Omental fat pad (tissue), 4 donors: ENCODE data around the gene FAF2. TPM values are rescaled to one million over a fixed set of nuclear protein-coding genes. Genes with fewer than 3 reads are reported as not detected.
"Not testable (repeated sequence)": the region's sequence is repeated elsewhere in the genome, so short reads cannot be mapped to it uniquely, and the experiment has no call there.

Experiments
- ATAC-seq: fragments of 150-250 bp; one replicate; pipeline ENCODE4 v1.9.1; 2016; ENCODE audit warnings: mild to moderate bottlenecking, moderate library complexity; ENCODE audit not compliant: low FRiP score
- DNase-seq: peaks from one replicate; pipeline ENCODE4 v3.0.0-alpha.2; 2019; ENCODE audit warnings: low spot score
- total RNA-seq, 4 donors: library from RNA; depleted of rRNA; stranded (reverse); fragments of >200 nt; gene quantifications; one replicate each; pipeline ENCODE4 v1.1.0, GENCODE V29; 2016
- TF ChIP-seq, protein P1 (sequence below), 3 donors: fragments of 450-650 bp; IDR thresholded peaks; one replicate each; pipeline ENCODE4 v1.5.1; 2016 to 2017; ENCODE audit warnings: antibody characterized with exemption in 3 of 3, mild to moderate bottlenecking in 3 of 3, moderate library complexity in 2 of 3

FAF2 gene
- total RNA-seq, 4 donors from 2014 or later = 27.6 to 31.1 (median 27.8) TPM

DNA sequence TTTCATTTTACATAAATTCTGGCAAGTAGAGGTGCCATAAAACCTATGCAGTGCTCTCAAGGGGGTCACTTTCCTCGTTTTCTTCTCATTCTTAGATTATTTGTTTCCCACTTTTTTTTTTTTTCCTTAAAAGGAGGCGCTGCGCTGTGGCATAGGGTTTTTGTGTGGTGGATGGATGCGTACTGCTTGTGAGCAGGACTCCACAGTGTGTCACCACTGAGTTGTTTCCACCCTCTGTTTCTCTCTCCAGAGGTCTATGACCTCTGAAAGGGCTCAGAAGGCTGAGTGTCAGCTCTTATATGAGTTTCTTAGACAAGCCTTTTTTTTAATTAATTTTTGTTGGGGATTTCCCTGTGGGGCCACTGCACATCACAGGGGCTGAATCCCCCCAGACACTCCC, 18.2 kb upstream of the FAF2 start:
- TF ChIP-seq, protein P1, sequence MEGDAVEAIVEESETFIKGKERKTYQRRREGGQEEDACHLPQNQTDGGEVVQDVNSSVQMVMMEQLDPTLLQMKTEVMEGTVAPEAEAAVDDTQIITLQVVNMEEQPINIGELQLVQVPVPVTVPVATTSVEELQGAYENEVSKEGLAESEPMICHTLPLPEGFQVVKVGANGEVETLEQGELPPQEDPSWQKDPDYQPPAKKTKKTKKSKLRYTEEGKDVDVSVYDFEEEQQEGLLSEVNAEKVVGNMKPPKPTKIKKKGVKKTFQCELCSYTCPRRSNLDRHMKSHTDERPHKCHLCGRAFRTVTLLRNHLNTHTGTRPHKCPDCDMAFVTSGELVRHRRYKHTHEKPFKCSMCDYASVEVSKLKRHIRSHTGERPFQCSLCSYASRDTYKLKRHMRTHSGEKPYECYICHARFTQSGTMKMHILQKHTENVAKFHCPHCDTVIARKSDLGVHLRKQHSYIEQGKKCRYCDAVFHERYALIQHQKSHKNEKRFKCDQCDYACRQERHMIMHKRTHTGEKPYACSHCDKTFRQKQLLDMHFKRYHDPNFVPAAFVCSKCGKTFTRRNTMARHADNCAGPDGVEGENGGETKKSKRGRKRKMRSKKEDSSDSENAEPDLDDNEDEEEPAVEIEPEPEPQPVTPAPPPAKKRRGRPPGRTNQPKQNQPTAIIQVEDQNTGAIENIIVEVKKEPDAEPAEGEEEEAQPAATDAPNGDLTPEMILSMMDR (IDR thresholded peaks at IDR 0.05) = no peak
- no peak for DNase-seq
- no peak for ATAC-seq

DNA sequence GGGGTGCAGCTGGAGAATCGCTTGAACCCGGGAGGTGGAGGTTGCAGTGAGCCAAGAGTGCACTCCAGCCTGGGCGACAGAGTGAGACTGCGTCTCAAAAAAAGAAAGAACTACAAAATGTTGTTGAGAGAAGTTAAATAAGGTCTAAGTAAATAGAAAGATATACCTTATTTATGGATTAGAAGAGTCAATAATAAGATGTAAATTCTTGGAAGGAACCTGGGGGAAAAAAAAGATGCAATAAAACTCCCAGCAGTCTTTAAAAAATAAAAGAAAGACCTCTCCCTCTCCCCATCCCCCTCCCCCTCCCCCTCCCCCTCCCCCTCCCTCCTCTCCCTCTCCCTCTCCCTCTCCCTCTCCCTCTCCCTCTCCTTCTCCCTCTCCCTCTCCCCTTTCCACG, 15.5 kb upstream of the FAF2 start:
- no peak for DNase-seq

DNA sequence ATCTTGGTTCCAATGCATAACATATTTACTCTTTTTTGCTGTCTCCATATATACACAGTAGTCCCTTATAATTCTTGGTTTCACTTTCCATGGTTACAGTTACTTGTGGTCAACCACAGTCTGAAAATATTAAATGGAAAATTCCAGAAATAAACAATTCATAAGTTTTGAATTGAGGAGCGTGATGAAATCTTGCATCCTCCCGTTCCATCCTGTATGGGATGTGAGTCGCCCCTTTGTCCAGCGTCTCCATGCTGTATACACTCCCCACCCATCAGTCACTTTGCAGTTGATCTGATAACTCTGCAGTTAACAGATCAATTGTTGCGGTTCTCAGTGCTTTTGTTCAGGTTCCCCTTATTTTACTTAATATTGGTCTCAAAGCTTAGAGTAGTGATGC, 11.5 kb upstream of the FAF2 start:
- no peak for ATAC-seq
- no peak for DNase-seq
- TF ChIP-seq, protein P1 (IDR thresholded peaks at IDR 0.05) = no peak

More for the DNA sequence above, 15.5 kb upstream of the FAF2 start:
- no peak for ATAC-seq
- TF ChIP-seq, protein P1 (IDR thresholded peaks at IDR 0.05) = no peak

DNA sequence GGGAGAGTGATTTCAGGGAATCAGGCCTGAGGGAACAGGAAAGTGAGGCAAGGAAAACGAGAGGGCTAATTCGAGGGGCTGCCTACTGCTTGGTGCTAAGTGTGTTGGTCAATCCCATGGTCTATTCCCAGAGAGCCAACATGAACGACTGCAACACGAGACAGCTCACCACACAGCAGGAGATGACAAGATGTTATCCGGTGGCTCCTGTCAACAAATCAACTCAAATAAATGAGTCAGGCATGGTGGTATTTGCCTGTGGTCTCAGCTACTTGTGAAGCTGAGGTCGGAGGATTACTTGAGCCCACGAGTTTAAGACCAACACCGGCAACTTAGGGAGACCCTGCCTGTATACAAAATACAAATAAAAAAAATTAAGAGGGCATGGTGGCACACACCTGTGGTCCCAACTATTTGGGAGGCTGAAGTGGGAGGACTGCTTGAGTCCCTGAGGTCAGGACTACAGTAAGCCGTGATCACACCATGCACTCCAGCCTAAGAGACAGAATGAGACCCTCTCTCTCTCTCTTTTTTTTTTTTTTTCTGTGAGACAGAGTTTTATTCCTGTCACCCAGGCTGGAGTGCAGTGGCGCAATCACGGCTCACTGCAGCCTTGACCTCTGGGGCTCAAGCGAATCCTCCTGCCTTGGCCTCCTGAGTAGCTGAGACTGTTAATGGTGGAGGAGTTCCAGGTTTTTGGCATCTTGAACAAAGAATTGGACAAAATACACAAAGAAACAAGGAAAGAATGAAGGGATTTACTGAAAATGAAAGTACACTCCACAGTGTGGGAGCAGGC, 9.0 kb upstream of the FAF2 start:
- ATAC-seq (no peak), DNase-seq (no peak)
- TF ChIP-seq, protein P1 (IDR thresholded peaks at IDR 0.05) = no peak

DNA sequence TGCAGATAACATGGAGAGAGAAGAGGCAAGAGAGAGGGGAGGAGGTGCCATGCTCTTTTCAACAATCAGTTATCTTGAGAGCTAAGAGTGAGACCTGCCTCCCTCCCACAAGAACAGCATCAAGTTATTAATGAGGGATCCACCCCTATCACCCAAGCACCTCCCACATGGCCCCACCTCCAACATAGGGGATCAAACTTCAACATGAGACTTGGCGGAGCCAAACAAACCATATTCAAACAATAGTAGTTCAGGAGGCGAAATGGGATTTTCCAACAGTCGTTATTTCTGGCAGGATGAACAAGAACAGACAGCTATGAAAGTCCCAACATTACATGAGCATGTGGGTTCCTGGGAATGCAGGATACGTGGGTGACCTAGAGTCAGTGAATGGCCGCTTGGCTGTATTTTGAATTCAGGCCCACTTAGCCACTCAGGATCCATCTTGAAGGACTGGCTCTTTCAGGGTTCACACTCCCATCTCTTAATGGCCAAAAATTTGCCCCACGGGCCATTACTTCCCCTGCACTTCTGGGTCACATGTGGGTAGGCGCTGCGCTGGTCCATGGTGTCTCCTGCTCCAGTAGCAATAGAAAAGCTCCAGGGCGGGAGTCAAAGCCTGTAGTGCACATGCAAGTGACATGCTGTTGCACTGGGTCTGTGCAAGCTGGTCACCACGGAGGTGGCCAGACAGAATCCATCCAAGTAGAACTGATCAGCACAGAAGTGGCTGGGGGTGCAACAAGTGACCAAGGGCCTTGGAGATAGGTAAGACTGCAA, 7.1 kb upstream of the FAF2 start:
- TF ChIP-seq, protein P1 (IDR thresholded peaks at IDR 0.05) = no peak
- DNase-seq (no peak), ATAC-seq (no peak)

DNA sequence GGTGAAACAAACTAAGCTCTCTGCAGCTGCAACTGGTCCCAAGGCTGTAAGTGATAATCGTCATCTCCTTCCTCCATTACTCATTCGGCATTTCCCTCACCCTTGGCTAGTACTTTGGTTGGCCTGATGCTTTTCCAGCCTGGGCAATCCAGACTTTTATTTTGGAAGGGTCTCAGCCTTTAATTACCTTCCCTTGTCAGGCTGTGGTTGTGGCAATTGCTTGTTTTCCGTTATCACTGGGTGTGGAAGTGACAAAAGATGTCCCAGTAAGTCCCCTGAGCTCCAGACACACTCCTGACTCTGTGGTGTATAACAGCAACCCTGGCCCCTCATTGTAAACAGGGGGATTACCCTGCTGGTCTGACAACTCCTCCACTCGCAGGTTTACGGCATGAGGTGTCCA, 6.3 kb upstream of the FAF2 start:
- TF ChIP-seq, protein P1 (IDR thresholded peaks at IDR 0.05) = no peak
- DNase-seq (no peak), ATAC-seq (no peak)

DNA sequence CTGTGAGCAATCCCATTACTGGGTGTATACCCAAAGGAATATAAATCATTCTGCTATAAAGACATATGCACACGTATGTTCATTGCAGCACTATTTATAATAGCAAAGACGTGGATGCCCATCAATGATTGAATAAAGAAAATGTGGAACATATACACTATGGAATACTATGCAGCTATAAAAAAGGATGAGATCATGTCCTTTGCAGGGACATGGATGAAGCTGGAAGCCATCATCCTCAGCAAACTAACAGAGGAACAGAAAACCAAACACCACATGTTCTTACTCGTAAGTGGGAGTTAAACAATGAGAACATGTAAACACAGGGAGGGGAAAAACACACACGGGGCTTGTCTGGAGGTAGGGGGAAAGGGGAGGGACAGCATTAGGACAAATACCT, 5.3 kb upstream of the FAF2 start:
- not testable (repeated sequence) for ATAC-seq, DNase-seq
